HUDEP-2 (cell line): Measurements from ENCODE around the gene TBX18.
A peak's percentile ranks its signal among the peaks of the same experiment; 100 is the strongest.

Source experiments
- DNase-seq, 76 experiments: peaks; one replicate each; lab custom pipeline; 2025; ENCODE audit not compliant: unreplicated experiment in 76 of 76; lab: John Stamatoyannopoulos, UW

Gene TBX18

DNA sequence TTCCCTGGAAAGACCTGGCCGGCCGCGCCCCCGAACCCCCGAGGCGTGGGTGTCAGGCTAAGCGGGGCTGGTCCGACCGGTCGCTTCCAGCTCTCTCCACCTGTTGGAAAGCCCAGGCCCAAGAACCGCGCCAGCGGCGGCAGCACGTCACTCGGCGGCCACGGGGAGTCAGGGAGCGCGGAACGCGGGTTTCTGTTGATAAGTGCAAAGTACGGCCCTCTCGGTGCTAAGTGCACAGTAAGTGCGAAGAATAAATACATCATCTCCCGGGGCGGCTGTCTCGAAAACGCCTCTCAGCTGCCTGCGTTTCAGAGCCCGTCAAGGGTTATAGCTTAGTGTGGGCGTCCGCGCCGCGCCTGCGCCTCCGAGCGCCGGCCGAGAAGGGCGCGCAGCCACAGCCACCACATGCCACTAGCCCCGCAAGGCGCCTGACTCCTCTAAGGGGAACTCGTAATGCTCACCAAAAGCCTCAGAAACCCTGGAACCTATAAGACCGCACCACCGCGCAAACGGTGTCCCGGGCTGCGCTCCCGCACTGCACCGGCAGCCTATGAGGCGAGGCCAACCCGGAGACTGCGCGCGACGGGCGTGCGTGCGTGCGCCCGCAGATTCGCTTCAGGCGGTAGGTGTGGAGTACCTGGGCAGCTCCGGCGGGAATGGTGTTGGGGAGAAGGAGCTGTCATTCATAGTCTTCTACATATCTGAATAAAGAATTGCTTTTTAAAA is 9.2 kb upstream of the TBX18 start:
- peak in 2 of 76 experiments; percentile 5 to 35 for DNase-seq

DNA sequence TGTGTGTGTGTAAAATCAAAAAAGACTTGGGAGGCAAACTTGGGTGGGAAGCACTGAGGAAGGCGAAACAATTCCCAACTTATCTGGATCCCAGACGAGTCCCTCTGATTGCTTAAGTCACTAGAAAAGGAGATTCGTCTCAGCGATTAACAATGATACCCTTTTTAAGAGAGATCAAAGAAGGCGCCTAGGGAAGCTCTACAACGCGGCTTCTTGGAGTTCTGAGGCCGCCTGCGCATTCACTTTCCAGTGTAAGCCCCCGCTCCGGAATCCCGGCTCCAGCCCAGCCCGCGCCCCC is 8.7 kb upstream of the TBX18 start:
- no peak for DNase-seq

DNA sequence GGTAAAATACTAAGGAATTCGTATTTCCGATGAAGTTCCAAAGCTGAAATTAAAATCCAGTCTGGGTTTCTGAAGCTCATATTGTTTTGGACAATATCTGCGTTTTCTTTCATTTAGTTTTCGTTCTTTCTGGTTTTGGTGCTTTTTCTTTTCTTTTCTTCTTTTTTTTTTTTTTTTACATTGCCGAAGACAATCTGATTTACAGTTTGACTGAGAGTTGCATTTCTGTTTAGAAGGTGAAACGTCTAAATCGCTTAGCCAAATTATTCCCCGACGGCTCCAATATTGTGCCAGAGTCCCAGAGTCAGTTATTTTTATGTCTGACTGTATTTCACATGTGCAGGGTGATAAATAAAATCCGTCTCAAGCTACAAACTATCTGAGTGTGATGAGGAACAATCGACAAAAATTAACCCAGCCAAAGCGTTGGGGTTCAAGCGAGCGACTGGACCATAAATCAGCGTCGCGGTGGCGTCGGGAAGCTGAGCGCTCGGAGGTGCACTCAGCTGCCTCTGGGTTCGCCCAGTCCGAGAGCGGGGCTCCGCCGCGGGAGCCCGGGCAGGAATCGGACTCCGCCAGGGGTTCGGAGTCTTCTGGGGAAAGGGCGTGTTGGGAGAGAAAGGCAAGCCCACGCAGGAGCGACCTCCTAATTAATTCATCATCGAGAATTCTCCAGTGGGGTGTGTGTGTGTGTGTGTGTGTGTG is 8.2 kb upstream of the TBX18 start:
- no peak for DNase-seq

DNA sequence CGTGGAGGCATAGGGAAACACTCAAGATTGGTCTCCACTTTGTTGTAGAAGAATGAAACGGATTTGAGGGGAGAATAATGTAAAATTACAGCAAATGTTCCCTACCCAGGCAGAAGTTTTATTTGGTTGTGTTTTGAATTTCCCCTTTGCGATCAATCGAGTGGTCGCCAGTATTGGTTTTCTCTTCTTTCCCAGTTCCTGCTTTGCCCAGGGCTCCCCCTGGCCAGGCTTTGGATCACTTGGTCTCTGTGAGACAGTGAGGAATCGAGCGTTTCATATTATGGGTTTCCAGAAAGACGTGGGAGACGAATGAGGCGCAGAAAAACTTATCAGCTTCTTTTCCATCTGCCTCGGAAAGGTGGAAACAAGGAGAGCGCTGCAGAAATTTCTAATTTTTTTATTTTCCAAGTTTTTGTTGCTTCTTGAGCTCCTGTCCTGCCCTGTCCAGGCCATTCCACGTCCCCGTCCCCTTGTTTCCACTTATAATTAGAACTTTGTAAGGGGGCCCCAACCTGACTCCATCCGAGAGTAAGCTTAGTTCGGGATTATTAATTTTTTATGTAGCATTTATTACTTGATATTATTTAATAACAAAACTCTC is 7.5 kb upstream of the TBX18 start:
- no peak for DNase-seq

DNA sequence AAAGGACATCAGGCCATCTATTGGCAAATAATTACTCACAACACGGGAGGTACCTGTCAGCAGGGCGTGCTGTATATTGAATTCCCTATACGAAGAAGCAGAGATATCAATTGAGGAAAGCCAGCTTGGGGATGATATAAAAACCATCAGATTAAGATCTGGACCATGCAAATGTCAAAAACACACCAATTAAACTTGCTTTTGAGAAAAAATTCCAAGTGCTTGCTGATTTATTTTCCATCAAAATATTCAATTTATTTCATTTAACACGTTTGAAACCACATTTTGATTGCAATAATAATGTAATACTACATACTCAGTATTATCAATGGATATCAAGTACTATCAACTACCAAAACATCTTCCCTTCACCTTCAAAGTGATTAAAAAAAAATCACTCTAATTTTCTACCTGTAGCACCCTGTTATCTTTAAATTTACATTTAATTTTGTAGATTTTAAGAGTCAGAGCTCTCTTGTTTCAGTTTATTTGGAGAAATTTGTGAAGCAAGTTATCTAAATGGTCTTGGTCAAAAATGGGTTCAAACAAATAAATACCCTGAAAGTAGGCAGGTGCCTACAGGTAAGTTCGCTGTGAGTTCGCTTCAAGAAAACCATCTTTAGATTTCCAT is 6.8 kb upstream of the TBX18 start:
- DNase-seq = no peak

DNA sequence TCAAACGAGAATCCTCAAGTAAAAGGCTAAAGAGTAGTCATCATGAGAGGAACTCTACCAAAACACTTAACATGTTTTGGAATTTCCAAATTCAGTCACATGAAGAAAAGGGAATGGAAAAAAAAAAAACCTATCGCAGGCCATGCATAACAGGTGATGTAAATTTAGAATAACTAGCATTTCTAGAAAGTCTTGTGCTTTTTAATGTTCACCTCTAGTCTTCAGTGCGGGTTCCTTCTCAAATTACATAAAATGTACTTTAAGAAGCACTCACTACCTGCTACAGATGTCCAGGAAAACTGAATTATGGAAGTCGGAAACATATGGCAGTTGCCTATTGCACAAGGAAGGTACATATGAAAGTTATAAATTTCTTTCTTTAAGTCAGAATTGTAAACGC is 6.1 kb upstream of the TBX18 start:
- no peak for DNase-seq

DNA sequence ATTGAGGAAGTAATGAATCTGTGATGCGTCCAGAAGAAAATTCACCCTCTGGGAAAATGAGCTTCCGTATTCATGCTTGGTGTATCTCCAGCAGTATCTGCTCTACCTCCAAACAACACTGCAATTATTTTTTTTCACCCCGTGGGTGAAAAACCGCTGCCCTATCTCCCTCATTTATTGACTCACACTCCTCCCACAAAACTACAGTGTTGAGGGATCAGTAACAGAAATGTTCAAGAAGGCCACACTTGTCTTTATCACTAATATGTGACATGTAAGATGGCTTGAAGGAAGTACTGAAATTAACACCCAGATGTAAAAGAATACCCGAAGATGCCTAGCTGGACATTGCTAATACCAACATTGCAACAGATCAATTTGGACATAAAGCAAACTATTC is 4.9 kb upstream of the TBX18 start:
- no peak for DNase-seq

DNA sequence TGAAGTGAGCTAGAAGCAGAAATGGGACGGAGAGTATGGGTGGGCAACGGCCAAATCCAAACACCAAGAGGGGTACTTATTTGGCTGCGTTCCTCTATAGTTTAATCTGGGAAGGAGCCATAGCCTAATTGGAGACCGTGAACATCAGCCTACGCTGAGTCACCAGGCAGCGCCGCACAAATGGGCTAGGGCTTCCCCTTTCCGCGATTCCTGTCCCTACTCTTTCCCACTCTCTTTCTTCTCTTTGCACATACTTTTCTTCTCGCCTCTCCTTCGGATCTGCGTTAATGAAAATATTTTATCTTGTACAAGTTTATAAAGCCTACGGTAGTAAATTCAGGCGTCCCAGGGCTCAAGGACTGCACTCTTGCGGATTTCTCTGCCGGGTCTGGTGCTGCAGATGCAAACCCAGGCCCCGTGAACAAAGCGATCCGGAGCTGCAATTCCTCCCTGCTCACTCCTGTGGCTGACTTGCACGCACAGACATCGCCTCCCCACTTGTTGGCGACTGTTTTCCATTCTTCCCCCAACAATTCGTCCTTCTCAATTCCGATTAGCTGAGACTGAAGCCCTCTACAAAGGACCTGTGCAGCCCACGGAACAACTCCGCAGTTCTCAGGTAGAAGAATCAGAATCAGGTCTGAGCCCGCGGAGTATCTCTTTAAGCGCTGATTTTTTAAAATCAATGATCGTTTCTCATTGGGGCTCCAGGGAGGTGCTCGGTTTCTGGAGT is 4.2 kb upstream of the TBX18 start:
- DNase-seq = peak in 1 of 76 experiments; percentile 9

DNA sequence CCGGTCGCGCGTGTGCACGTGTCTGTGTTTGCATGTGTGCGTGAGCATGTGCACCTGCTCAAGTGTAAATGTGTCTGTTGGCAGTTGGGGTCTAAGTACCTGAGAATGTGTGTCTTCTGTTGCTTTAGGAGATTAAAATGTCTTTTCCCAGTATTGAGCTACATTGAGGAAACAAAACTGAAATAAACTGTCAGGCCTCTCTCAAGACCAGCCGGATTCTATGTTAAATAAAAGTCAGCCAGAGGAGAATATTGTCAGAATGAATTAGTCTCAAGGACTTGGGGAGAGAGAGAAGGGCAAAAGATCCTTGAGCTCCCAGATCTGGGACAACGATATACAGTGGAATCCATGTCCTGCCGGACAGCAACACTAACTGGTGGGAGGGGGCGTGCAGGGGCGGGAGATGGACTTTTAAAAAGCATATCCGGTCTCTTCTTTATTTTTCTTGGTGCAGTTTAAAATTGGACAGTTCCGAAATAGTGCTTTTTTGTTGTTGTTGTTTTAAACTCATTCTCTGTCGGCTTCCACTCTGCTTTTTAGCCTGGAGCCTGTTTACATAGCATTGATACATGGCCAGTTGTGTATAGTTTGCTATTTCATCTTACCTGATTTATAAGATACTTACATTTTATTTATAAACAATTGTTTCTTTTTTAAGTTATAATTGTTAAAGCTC is 3.3 kb upstream of the TBX18 start:
- DNase-seq = no peak

DNA sequence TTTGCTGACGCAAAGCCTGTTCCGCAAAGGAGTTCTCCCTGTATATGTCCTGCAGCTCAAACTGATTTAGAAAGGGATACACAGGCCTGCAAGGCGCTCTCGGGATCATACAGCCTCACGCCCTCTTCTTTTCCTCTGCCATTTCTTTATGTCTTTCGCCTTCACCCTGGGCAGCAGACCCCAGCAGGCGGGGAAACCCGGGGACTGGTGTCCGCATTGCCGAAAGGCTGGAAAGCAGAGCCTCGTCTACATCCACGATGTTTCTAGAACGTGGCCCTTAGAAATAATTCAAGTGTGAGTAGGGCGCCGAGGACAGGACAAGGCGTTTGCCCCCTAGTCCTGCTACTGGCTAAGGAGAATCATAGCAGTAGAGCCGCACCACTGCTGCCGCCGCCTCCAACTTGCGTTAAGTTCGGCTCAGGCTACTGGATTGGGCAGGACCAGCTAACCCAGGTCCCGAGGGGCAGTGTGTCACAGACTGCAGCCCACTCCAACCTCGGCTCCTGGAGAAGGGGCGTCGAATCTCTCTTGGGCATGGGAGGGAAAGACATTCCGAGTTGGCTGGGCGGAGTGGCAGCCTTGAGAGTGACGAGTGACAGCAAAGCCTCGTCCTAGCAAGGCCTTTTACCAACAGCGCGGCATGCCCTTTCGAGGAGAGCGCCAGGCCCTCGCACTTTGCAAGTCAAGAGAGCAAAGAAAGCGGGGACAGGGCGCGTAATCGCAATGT is 2.6 kb upstream of the TBX18 start:
- DNase-seq = no peak

DNA sequence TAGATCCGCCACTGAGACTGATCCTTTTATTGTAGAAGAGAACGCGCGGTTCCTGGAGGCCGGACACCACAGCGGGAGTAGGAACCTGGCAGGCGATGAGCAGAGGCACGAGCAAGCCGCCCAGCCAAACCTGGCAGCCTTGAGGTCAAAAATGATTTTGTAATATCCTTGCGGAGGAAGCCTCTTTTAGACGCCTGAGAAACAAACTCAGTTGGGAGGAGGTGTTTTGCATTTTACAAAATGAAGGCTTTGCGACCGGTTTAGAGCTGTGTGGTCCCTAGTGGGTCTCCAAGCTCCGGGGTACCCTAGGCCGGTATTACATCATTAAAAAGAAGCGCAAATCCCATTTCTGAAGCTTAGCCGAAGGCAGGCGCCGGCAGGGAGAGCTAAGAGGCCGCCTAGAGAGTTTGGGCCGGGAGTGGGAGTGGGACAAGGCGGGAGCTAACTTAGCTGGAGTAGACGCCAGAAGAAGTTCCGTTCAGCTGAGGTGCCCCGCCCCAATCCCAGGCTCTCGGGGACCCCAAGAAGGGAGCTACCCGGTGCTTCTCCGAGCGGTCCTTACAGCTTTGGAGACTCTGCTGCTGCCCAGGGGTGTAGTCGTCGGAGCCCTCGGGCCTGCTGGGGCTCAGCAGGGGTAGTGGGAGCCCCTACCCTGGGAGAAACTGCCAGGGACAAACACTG is 1.9 kb upstream of the TBX18 start:
- DNase-seq = no peak

DNA sequence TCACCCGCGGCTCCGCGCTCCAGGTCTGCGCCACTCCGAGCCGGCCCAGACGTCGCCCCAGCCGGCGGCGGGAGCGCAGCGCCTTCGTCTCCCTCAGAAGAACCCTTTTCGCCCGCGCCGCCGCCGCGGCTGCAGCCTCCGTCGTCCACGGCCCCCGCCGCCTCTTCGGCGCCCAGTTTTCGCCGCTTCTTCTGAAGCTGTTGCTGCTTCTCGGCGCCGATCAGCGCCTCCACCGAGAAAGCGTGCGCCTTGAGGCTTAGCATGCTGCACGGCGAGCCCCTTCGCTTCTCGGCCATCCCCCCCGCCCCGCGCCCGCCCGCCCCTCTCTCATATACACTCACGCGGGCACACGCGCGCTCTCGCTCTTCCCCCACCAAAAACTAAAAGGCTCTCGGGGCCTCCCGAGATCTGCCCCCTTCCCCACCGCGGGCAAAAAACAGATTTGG is 489 bp downstream of the TBX18 start:
- no peak for DNase-seq

DNA sequence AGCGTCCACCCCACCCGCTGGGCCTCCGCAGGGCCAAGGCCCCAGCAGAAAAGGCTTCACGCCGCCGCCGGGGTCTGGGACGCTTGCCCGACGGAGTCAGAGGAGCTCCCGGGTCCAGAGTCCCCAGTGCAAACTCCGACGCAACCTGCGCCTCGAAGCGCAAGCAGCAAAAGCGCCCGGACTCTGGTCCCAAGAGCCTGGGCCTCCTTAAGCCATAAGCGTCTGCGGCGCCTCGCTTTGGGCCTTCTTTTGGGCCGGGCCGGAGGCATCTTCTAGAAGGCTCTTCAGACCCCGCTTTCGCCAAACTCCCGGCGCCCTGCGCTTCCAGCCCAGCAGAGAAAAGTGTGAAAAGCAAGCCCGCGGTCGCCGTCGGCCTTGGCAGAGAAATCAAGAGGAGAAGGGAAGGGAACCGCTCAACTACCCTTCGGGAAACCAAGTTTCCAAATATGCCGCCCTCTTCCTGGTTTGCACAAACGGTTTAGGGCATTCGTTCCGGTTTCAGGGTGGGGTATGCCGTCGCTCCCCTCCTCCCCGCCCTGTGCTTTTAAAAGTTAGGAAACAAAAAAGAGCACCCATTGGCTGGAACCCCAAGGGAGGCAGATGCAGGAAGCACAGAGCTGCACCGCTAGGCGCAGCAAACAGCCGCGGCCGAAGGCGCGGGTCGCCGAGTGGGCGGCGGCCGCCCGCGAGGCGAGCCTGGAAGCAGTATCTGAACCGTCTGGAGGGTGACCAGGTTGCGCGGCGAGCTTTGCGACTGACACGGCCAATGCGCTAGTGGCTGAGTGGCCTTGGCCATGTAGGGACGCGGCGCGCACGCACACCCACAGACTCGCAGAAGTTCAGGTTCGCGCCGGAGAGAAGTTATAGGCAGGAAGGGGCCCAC is 1.2 kb downstream of the TBX18 start:
- DNase-seq = peak in 9 of 76 experiments; percentile 5 to 49 (median 39)

DNA sequence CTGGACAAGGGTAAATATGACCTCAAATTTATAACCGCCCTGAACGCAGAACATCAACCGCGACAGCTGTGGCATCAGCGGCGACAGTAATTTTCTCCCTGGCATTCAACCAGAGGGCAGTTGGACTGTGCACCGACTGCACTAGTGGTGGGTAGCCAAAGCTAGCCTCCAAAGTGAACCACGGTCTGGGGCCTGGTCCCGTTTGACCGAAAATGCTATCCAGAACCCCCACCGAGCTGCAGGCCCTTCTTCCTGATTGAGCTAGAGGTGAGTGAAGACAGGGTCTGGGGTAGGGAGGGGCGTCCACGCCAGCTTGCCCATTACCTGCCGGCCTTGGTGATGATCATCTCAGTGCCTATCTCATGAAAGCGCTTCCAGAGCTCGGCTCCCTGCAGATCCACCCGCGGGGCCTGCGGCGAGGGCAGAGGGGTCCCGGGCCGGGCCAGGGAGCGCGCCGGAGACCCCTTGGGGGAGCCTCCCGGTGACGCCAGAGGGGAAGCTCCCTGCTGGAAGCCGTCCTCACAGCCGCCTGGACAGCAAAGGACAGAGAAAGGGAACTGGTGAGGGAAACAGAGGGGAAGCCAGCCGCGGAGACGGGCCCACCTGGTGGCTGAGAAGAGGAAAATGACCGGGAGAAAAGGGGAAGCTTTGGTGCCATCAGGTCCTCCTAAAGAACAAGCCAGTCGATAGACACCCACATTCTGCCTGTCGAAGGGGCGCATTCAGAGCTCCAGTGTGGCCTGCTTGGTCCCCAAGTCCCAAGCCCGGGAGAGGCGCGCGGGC is 2.0 kb downstream of the TBX18 start:
- DNase-seq = peak in 1 of 76 experiments; percentile 28

DNA sequence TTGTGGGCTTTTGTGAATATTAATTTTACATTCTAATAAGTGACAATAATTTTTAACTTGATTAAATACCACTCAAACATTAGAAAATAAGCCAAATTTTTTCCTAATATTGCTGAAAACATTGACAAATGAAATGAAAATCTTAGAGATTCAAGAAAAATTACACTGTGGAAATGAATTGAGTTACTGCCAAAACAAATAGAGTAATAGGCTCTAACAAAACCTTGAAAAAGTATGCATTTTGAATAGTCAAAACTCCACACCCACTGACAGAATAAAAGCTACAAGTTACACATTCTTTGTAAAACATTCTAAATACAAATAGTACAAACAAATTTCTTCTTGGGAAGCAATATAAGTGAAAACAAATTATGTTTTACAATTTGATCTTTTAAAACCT is 5.9 kb downstream of the TBX18 start:
- DNase-seq = no peak

DNA sequence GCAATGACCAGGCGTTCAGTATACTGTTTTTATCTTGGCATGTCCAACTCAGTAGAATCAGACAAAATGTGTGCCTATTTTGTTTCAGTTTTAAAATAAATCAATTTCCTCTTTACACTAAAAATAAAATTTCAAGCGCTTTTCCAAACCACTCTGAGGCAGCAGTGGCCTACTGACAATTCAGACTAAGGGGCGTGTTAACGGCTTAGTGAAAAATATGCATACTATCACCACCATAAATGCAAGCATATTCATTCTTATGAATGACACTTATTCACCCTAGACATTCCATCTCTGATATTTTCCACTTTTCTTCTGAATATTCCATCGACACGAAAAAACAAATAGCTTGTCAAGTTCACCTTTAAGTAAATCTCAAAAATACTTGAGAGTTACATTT is 7.5 kb downstream of the TBX18 start:
- no peak for DNase-seq

DNA sequence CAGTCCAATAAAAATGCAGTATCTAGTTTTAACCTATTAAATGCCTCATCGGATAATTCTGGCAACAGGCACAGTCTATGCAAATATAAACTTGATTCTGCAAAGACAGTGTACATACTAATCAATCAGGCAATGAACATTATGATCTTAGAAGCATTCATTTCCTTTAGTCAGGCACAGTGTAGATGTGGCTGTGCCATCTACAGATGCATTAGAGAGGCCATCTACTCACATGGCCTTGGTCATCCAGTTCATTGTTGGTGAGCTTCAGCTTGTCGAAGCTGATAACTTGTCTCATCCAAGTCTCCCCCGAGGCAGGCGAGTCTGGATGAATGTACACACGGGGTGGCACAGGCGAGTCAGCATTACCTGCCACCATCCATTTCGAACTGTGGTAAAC is 7.9 kb downstream of the TBX18 start:
- DNase-seq = no peak

DNA sequence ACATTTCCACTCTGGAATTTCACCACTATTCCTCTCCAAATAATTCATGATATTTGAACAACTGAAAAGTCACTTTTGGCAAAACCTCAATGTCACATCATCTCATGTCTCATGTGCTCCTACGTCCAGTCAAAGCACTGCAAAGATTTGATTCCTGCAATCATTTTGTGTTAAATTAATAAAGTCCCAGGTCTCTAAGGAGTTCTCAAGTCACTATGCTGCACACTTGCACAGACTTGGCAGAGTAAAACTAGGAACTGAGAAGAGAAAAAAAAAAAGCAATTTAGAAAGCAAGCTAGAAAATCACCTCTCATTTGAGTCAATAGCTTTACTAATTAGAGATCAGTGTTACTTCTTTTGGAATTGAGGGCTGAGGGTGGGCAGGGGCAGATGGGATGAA is 11.2 kb downstream of the TBX18 start:
- no peak for DNase-seq
